Stimulated activated CD4-positive, alpha-beta T cell treated with anti-CD3 and anti-CD28 coated beads, Interleukin-2, amount 100 ng/mL, for 48 hours (primary cell): ENCODE data around the gene SLC12A2.

Experiments used
- DNase-seq, 2 donors: peaks; one replicate each; pipeline ENCODE4 v3.0.0-alpha.2; 2020

The SLC12A2 gene

GRCh38 chr5:128174951-128175350 is 91.4 kb downstream of the SLC12A2 start:
- no peak for DNase-seq

DNA sequence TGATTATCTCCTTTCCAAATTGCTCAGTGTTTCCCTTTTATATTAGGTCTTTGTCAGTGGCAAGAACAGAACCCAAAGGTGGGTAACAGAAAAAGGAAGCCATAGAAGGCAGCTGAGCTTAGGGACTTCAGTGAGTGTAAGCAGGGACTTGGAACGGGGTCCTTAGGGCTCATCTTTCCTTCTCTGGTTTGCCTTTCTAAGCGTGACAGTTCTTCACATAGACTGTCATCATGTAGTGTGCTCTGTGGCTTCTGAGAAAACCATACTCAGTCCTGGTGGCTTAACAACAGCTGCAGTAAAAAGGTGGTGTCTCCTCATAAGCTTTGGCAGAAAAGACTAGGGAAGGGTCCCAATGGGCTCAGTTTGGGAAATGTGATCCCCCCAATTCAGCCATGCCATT is 108.8 kb downstream of the SLC12A2 start:
- no peak for DNase-seq

DNA sequence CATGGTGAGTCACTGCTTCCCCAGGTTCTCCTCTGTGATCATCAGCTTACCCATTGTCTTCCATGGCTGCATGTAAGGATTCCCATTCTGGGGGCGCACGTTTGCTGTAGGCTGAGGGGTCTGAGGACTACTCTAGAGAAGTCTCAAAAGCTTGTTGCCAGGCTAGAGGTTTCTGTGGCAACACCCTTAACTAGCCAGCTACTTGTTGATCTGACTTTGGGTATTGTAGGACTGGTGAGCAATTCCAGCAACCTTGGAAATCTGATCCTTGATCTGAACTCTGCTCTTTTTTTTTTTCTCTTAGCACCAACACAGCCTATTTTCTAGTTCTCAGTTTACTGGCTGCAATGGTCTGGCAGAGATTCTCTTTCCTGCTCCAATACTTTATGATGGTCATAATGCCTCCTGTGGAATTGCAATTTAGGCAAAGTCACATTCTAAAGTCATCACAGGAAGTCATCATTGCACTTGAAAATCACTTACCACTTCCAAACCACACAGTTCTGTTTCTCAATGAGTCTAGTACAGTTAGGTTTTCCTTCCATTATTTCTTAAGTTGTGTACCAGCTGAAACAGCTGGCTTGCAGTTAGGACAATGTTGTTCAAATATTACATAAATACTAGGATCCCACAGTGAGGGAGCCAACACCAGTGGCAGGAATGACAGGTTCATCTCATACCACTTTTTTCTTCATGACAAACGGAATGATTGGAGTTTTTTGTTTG is 110.3 kb downstream of the SLC12A2 start:
- DNase-seq: no peak

DNA sequence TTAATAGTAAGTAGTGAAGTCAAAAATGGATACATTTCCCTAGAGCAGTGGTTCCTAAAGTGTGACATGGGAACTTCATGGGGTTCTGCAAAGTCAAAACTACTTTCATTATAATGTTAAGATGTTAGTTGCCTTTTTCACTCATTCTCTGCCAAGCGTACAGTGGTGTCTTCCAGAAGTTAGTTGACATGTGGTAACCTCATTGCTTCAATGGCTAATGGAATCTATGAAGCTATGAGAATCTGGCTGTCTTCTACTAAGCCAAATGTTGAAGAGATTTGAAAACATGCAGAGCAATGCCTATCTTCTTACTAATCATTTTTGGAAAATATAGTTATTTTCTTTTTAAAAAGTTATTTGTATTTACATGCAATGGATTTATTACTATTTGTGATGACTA is 111.8 kb downstream of the SLC12A2 start:
- DNase-seq: no peak

- no peak for DNase-seq
Measured at GRCh38 chr5:128196080-128196479, 112.5 kb downstream of the SLC12A2 start.

- DNase-seq: no peak
Measured at GRCh38 chr5:128196791-128197190, 113.2 kb downstream of the SLC12A2 start.

DNA sequence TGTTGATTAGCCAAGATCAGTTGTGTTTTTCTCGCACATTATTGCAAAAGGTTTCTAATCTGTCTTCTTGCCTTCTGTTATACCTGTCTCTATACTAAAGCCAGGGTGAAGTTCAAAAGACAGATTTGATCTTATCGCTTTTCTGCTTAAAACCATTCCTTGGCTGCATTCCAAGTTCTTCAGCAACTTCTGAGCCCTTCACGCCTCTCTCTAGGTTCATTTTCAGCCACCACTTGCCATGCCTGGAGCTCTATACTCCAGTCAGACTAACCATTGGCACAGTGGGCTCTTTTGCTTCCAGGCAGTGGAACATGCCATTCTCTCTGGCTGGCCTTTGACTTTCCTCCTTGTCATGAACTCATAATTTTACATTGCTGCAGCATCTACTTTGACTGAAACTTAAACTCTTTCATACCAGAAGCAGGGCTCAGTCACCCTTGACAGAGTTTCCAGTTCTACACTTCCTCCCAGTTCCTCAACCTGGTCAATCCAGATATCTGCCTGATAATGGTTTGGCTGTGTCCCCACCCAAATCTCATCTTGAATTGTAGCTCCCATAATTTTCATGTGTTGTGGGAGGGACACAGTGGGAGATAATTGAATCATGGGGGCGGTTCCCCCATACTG is 114.4 kb downstream of the SLC12A2 start:
- no peak for DNase-seq

GRCh38 chr5:128199104-128199503 is 115.5 kb downstream of the SLC12A2 start:
- DNase-seq: no peak

DNA sequence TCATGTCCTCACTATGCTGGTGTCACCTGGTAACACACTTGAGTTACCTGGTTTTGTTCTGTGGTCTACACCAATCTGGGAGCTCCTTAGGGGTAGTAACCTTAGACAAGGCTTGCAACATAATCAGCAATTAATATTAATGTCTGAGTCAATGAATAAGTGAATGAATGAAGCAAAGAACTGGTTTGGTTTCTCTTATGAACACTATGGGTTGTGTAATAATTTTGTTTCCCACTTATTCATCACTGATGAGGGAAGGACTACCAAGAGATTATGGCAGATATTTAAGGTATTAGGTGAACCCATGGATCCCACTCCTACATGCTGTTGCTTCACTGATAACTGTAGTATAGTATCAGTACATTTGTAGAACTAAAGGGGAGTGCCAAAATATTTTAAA is 116.0 kb downstream of the SLC12A2 start:
- no peak for DNase-seq

- DNase-seq: peak; percentile 80 to 84
Measured at GRCh38 chr5:128201065-128201926, 117.7 kb downstream of the SLC12A2 start.

GRCh38 chr5:128202320-128202719 is 118.8 kb downstream of the SLC12A2 start:
- DNase-seq: no peak

GRCh38 chr5:128208436-128208835 is 124.9 kb downstream of the SLC12A2 start:
- DNase-seq: no peak

DNA sequence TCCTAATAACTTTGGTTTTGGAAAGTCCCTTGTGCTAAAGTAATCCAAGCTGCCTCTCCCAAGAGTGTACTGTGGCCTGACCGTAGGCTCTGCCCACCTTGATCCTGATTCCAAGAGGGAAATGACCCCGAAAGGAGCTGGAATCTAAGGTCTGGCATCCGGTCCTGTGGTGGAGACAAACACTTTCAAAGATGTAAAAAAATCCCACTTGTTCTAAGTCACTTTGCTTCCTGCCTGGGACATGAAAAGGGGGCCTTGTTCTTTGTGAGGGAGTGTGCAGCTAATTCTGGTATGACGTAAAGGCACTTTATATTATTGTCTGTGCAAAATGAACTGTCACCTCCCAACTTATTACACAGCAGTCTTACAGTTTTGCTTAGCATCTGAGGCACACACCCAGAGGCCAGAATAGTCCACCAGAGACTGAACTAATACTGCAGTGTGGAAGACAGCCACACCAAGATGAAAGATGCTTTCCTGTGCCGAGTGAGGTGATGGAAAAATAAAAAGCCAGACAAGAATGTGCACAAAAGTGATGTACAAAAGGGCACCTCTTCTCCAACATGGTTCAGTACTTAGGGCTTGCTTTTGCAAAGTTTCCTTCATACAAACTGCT is 128.7 kb downstream of the SLC12A2 start:
- no peak for DNase-seq

GRCh38 chr5:128213340-128213739 is 129.8 kb downstream of the SLC12A2 start:
- DNase-seq: peak; percentile 35 to 38

- DNase-seq: no peak
Measured at GRCh38 chr5:128213833-128214232, 130.3 kb downstream of the SLC12A2 start.

DNA sequence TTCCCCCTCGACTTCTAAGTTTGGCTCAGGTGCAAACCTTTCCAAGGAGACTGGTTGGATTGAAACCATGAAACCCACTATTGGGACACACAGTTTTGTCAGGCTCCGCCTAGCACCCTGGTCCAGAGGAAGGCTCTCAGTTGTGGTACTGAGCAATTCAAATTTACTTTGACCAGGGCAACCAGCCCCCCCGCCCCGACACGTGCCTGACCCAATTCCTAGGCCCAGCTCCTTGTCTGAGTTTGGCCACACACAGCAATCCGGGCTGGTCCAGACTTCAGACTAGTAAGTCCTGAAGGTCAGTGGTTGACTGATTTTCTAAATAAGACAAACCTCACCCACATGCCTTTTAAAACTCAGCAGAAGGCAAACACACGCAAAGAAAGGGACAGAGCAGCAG is 132.7 kb downstream of the SLC12A2 start:
- DNase-seq: no peak

- DNase-seq: no peak
Measured at GRCh38 chr5:128216860-128217531, 133.4 kb downstream of the SLC12A2 start.

DNA sequence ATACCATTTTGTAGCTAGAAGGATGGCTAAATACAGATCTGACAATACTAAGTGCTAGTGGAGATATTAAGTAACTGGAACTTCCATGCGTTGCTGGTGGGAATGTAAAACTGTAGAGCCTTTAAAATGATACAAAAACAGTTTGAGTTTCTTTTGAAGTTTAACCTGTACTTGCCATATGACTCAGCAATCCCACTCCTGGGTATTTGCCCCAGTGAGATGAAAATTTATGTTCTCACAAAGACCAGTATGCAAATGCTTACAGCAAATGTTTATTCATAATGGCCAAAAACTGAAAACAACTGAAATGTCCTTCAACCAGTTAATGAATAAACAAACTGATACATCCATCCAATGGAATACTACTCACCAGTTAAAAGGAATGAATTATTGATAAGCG is 137.3 kb downstream of the SLC12A2 start:
- DNase-seq: no peak

DNA sequence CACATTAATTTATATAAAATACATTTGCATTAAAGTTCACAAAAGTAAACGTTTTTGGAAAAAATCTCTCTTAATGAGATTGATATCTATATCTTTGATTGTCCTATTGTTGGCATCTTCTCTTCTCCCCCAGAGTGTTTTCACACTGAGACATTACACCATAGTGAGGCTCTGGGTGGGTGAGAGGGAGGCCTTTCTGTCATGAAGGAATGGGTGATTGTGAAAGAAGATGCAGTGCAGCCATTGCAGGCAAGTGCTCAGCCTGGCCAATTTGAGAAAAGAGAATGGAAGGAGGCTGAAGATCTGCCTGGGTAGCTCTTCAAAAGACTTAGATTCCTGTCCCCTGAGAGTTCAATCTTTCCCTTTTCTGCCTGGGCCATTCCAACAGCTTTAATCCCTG is 140.8 kb downstream of the SLC12A2 start:
- DNase-seq: no peak

DNA sequence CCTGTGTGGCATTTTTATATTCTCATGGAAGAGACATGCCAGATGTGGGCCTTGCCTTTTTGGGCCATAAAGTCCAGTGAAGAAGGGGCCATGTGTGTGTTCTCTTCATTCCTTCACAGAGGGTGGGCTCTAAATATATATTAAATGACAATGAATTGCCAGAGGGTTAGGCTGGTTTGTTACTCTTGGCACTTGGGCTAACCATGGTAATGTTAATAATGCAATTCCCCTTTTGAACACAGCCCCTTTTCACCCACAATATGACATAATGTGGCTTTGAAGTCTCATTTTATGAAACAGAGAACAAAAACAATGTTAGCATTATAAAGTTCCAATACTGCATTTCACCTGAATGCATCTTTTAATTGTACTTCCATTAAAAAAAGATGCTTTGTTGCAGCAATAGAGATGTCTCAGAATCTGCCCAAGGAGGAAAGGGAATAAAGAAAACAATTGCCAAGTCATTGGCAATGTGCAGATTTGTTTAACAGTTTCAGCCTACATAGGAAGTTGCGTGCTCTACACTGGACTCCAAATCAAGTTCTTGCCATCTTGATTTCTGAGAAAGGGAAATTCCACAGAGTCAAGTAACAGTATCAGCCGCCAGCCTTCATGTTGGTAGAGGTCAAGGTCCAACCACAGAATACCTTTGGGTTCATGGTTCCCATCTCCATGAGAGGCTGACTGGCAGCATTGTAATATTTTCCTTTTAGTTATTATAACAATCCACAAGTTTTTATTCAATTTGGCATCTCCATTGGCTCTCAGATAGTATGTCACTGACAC is 141.9 kb downstream of the SLC12A2 start:
- DNase-seq: no peak

DNA sequence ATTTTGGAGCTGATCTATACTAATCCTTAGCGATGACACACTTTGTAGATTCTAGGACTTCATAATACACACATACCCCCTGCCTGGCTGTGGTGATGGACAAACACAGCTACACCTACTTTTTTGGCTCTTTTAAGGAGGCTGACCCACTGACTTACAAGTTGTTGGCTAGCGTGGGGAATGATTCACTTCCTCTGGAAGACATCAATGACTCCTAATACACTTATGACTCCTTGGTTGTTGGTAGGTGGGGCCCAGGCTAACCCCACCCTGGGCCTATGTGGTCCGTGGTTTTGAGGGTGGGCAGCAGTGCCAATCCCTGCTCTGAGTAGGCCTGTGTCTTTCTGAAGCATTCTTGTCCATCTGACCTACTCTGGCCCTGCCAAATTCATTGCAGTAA is 144.4 kb downstream of the SLC12A2 start:
- DNase-seq: no peak

DNA sequence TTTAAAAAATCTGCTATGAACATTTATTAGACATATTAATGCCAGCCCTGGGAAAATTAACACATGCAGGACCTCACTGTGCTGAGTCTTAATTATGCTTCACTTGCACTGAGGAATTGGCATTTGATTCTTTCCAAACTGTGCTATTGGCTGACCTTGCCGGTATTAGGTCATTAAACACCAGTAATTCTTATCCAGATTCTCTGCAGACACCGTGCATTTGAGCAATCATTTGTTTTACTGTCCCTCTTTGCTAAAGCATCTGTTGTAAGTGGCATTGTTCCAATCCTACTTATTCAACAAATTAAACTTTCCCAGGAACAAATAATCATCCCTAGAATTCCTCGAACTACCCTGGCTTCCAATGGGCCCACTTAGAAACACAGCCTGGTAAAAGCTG is 145.0 kb downstream of the SLC12A2 start:
- DNase-seq: no peak
